AG09309 (cell line): ENCODE results near the gene TBX6.

ENCODE experiments used
- DNase-seq: peaks from one replicate; pipeline ENCODE4 v3.0.0-alpha.2; 2010; ENCODE audit warnings: low read depth
- H3K4me3 ChIP-seq: 2 replicates; pipeline ENCODE4 v1.5.1; 2011; ENCODE audit warnings: mild to moderate bottlenecking, low read depth, low read length, moderate library complexity; ENCODE audit not compliant: control insufficient read depth
- TF ChIP-seq, protein P1 (sequence below): IDR thresholded peaks from 2 replicates; pipeline ENCODE4 v1.5.1; 2011; ENCODE audit warnings: mild to moderate bottlenecking, low read depth, low read length, inconsistent platforms; ENCODE audit not compliant: insufficient read depth, control insufficient read depth; ENCODE audit errors: missing control alignments

Gene TBX6

GRCh38 chr16:30091474-30092372, at the start of gene TBX6:
Gene TBX6, minus strand, starts transcription at chr16:30091924. Its CDS starts 731 bp downstream, at chr16:30091193.
- TF ChIP-seq, protein P1, sequence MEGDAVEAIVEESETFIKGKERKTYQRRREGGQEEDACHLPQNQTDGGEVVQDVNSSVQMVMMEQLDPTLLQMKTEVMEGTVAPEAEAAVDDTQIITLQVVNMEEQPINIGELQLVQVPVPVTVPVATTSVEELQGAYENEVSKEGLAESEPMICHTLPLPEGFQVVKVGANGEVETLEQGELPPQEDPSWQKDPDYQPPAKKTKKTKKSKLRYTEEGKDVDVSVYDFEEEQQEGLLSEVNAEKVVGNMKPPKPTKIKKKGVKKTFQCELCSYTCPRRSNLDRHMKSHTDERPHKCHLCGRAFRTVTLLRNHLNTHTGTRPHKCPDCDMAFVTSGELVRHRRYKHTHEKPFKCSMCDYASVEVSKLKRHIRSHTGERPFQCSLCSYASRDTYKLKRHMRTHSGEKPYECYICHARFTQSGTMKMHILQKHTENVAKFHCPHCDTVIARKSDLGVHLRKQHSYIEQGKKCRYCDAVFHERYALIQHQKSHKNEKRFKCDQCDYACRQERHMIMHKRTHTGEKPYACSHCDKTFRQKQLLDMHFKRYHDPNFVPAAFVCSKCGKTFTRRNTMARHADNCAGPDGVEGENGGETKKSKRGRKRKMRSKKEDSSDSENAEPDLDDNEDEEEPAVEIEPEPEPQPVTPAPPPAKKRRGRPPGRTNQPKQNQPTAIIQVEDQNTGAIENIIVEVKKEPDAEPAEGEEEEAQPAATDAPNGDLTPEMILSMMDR = peak; percentile 65
- DNase-seq = peak; percentile 46
- peak within 1 kb of the TSS; percentile 48 for H3K4me3 ChIP-seq

DNA sequence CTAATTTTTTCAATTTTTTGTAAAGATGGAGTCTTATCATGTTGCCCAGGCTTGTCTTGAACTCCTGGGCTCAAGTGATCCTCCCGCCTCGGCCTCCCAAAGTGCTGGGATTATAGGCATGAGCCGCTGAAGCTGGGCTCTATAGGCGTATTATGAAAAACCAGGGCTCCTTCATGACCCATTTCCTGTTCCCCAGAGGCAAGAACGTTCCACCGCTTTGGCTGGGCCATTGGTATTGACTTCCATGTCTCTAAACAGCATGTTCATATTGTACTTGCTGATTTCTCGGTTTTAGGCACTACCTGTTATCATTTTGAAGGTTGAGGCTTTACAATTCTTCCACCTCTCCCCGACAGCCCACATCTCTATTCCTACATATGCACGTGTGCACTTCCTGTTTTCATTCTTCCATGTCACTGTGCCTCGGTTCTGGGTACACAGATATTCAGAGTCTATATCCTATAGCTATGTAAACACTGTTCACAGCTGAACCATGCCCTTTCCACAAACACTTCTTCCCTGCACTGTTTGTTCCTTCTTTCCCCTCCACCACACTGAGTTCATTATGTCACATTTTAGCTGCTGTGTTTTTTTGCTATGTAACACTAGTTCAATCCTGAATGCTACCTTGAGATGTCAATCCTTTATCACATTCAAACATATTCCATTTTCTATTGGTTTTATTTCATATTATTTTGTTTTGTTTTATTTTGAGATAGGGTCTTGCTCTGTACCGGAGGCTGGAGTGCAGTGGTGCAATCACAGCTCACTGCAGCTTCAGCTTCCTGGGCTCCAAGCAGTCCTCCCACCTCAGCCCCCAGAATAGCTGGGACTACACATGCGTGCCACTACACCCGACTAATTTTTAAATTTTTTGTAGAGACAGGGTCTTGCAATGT, 48.1 kb upstream of the TBX6 start:
- no peak overlapping the region for H3K4me3 ChIP-seq
- DNase-seq = no peak
- TF ChIP-seq, protein P1 = no peak

DNA sequence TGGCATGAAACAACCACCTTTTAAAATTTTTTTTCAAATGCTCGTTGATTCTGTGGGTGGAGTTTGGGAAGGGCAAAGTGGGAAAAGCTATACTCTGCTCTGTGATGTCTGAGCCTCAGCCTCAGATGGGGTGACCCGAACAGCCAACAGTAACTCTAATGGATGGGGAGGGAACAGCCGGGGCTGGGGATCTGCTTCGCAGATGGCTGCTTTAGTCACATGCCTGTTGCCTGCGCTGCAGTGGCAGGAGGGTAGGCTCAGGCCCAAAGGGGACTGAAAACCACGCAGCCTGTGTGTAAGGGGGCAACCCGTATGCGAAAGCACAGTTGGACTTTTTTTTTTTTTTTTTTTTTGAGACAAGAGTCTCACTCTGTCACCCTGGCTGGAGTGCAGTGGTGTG, 46.2 kb upstream of the TBX6 start:
- no peak overlapping the region for H3K4me3 ChIP-seq
- no peak for DNase-seq
- TF ChIP-seq, protein P1 = no peak

- no peak overlapping the region for H3K4me3 ChIP-seq
- TF ChIP-seq, protein P1 = no peak
- DNase-seq = no peak
Observed at GRCh38 chr16:30136971-30137605, 45.4 kb upstream of the TBX6 start.

- TF ChIP-seq, protein P1 = no peak
- H3K4me3 ChIP-seq = no peak overlapping the region
- no peak for DNase-seq
Observed at GRCh38 chr16:30132591-30132990, 40.9 kb upstream of the TBX6 start.

GRCh38 chr16:30131869-30132475, 40.2 kb upstream of the TBX6 start:
- DNase-seq = no peak
- no peak overlapping the region for H3K4me3 ChIP-seq
- TF ChIP-seq, protein P1 = no peak
